Measurements from ENCODE around the gene GOLGA6L7. TPM values are rescaled to one million over a fixed set of nuclear protein-coding genes. Genes with fewer than 3 reads are reported as not detected.

GOLGA6L7 gene
- polyA plus RNA-seq, 2 of the 4 experiments (the other 2 are of a cell fraction): not detected

DNA sequence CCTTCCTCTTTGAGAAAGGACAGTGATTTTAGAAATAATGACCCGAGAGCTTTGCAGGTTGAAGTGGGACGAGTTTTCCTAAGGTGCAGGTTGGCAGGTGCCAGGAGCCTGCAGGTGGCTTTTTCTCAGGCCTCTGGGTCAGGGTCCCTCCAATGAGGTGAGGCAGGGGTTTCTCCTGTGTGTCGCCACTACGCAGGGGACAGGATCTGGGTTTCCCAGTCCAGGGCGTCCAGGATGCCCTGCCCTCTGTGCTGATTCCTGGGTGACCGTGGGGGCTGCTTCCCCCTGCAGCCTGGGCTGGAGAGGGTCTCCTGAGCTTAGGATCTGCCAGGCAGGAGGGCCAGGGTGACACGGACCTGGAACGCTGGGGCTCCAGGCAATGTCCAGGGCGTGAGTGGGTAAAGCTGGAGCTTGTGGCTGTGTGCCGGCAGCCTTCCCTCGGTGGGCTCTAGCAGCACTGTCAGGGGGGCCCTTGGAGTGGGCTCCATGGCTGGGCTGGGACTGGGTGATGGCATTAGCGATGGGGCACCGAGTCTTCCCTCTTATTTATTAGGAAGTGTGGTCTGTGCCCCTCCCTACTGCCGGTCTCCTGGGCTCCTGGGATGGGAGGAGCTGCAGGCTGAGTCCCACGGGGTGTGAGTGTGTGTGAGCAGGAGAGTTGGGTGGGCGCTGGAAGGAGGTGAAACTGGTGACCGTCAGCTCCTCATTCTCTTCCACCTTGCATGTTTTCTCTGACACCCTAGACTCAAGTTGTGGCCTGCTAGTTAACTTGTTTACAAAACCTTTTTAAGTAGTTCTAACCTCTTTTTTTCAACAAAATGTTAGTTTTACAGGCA lies 39.1 kb upstream of the GOLGA6L7 start:
- TF ChIP-seq RCOR1 (IDR thresholded peaks at IDR 0.05; ENCODE audit: low read depth, low read length): no peak
- TF ChIP-seq ZC3H11A (IDR thresholded peaks at IDR 0.05): no peak
- TF ChIP-seq ZSCAN20 (CRISPR knock-in tag; IDR thresholded peaks at IDR 0.05): no peak
- TF ChIP-seq MYC (IDR thresholded peaks at IDR 0.05; ENCODE audit: borderline replicate concordance, low read length): no peak
- TF ChIP-seq CBX8 (IDR thresholded peaks at IDR 0.05): no peak
- no peak for TF ChIP-seq POLR2A (IDR thresholded peaks at IDR 0.05; ENCODE audit: low read length)
- TF ChIP-seq MAZ (IDR thresholded peaks at IDR 0.05; ENCODE audit: borderline replicate concordance, low read depth, low read length): no peak
- H3K4me2 ChIP-seq: peak overlapping the region; percentile 99; the same call in 2 of the 3 replicates
- H3K4me3 ChIP-seq: no peak overlapping the region
- FAIRE-seq (no peak), DNase-seq (ENCODE audit: low read depth in 1 of 2, low spot score in 1 of 2) (no peak), ATAC-seq (no peak)
- 80% methylated on average over 11 of the region's 17 CpGs for WGBS (ENCODE audit: missing lambda C conversion rate)
- H3K4me1 ChIP-seq: peaks cover 15% of the 10 kb centered on the region
- POLR2A ChIA-PET: no interaction called here
- CTCF ChIA-PET: interaction anchor here (0.8 to 1.4 kb wide), 4 partner anchors 10 to 228 kb away, joined by 3 read pairs; no protein-coding TSS in a partner anchor
- H3K9me3 ChIP-seq: no peaks in the 10 kb centered on the region
- no peak overlapping the region for H3K27ac ChIP-seq

DNA sequence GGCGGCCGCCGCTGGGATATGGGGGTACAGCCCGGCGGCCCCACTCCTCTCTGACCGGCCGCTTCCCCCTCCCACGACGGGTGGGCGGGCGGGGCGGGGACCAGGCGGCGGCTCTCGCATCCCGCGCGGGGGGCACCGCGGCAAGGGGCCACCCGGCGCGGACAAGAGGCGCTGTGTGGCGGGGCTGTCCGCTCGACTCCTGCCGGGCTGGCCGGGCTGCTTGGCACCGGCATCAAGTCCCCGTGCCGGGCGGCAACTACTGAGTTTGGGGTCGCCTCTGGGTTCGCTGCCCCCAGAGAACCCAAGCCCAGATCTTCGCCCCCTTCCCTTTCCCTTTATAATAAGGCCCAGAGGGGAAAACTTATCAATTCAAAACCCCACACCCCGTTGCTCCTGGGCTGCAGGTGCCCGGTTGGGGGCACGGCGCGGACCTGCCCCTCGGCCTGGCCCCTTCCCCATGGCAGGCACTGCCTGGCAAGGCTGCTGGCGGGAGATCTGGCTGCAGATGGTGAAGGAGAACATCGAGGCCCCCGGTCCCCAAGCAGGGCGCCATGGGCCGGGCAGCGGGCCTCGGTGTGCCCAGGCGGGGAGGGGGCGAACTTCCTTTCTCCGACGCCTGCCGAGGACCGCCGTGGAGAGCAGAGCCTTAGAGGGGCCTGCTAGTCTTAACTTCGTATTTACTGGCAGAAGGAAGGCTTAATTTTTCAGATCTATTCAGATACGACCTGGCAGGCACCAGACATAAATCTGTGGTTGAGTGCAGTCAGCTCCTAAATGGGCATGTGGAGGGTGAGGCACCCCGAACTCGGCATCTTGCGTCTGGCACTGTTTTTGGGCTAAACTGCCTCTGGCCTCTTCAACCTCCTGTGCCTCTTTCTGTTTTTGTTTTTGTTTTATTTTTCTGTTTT lies 38.2 kb upstream of the GOLGA6L7 start:
- no peak for FAIRE-seq
- ATAC-seq: peak; percentile 19 to 52; a peak in 3 of 6 replicates
- DNase-seq (ENCODE audit: low read depth in 1 of 2, low spot score in 1 of 2): no peak
- Histone ChIP-seq H3K9me3 (no peaks in the 10 kb centered on the region), H3K4me1 (peaks cover 13% of the 10 kb centered on the region), H3K4me3 (peak overlapping the region; percentile 87), H3K4me2 (peak overlapping the region; percentile 99), H3K27ac (peak overlapping the region; percentile 92 to 93)
- ChIA-PET POLR2A (no interaction called here), CTCF (interaction anchor here (0.7 to 1.4 kb wide), 8 partner anchors 12 to 229 kb away, joined by 3 to 5 read pairs (median 3); no protein-coding TSS in a partner anchor)
- 53% methylated on average over 29 of the region's 61 CpGs for WGBS (ENCODE audit: missing lambda C conversion rate)
- TF ChIP-seq GATA3 (IDR thresholded peaks at IDR 0.05; ENCODE audit: borderline replicate concordance): no peak
- TF ChIP-seq, protein P1, sequence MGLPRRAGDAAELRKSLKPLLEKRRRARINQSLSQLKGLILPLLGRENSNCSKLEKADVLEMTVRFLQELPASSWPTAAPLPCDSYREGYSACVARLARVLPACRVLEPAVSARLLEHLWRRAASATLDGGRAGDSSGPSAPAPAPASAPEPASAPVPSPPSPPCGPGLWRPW (IDR thresholded peaks at IDR 0.05): no peak
- TF ChIP-seq, protein P2, sequence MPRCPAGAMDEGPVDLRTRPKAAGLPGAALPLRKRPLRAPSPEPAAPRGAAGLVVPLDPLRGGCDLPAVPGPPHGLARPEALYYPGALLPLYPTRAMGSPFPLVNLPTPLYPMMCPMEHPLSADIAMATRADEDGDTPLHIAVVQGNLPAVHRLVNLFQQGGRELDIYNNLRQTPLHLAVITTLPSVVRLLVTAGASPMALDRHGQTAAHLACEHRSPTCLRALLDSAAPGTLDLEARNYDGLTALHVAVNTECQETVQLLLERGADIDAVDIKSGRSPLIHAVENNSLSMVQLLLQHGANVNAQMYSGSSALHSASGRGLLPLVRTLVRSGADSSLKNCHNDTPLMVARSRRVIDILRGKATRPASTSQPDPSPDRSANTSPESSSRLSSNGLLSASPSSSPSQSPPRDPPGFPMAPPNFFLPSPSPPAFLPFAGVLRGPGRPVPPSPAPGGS (IDR thresholded peaks at IDR 0.05): 0 out of 3 replicates have a peak, but pooled peaks have one; percentile 7

DNA sequence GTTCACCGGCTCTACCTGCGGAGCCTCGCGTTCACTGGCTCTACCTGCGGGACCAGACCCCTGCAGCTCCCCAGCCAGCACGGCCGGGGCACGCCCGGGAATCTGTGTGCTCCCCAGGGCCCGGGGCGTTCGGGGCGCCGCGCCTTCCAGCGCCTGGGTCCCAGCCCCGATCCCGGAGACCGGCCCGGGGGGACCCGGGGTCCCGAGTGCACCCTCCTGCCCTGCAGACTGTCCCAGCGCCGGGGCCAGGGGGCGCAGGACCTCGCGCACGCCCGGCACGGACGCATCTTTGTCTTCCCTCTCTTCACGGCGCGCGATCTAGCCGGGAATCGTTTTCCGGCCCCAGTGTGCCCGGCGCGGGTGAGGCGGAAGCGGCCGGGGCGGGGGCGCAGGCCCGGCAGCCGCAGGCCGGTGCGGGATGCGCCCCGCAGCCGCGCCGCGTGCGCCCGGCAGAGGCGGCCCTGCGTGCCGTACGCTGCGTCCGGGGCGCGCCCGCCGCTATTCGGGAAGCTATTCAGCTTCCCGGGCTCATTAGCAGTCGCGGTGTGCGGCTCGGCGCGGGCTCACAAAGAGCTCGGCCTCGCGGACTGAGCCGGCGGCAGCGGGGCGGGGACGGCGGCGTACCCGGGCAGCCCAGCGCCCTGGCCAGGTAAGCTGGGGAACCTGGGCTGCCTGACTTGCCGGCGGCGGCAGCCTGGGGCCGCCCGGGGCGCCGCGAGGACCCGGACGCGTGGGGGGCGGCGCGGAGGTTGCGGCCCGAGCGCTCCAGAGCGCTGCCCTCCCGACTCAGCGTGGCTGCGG lies 37.4 kb upstream of the GOLGA6L7 start, which contains the start of gene APBA2:
APBA2 (plus strand) TSS at position 345 of the 801 bp plus-strand sequence. CDS start 167,911 bp downstream, outside the sequence.
- DNase-seq (ENCODE audit: low read depth in 1 of 2, low spot score in 1 of 2) (peak; percentile 36 to 55), ATAC-seq (peak; percentile 67 to 69), FAIRE-seq (no peak)
- H3K4me3 ChIP-seq: peak within 1 kb of the TSS; percentile 87
- peak within 1 kb of the TSS; percentile 99 for H3K4me2 ChIP-seq
- TF ChIP-seq POLR2A (IDR thresholded peaks at IDR 0.05; ENCODE audit: low read length) (peak; percentile 61), PHF8 (IDR thresholded peaks at IDR 0.05; ENCODE audit: borderline replicate concordance, low read depth) (peak; percentile 42; the same call in 1 of the 2 replicates), JUN (IDR thresholded peaks at IDR 0.05) (peak in 1 of 2 experiments; percentile 72; a peak in 2 of 5 replicates), TFCP2L1 (CRISPR knock-in tag; IDR thresholded peaks at IDR 0.05) (no peak), CEBPB (IDR thresholded peaks at IDR 0.05) (no peak), RNF2 (IDR thresholded peaks at IDR 0.05; ENCODE audit: borderline replicate concordance, low read depth) (0 out of 2 replicates have a peak, but pooled peaks have one; percentile 38), SMC3 (IDR thresholded peaks at IDR 0.05) (0 out of 3 replicates have a peak, but pooled peaks have one; percentile 18), KDM5A (IDR thresholded peaks at IDR 0.05) (no peak), GATA3 (IDR thresholded peaks at IDR 0.05; ENCODE audit: borderline replicate concordance) (no peak), ZSCAN20 (CRISPR knock-in tag; IDR thresholded peaks at IDR 0.05) (no peak), FOSB (CRISPR knock-in tag; IDR thresholded peaks at IDR 0.05) (no peak), CBX8 (IDR thresholded peaks at IDR 0.05) (no peak), ZNF302 (CRISPR knock-in tag; IDR thresholded peaks at IDR 0.05) (no peak)
- TF ChIP-seq, protein P3, sequence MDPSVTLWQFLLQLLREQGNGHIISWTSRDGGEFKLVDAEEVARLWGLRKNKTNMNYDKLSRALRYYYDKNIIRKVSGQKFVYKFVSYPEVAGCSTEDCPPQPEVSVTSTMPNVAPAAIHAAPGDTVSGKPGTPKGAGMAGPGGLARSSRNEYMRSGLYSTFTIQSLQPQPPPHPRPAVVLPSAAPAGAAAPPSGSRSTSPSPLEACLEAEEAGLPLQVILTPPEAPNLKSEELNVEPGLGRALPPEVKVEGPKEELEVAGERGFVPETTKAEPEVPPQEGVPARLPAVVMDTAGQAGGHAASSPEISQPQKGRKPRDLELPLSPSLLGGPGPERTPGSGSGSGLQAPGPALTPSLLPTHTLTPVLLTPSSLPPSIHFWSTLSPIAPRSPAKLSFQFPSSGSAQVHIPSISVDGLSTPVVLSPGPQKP (IDR thresholded peaks at IDR 0.05; ENCODE audit: low read depth, low read length): no peak
- TF ChIP-seq, protein P4, sequence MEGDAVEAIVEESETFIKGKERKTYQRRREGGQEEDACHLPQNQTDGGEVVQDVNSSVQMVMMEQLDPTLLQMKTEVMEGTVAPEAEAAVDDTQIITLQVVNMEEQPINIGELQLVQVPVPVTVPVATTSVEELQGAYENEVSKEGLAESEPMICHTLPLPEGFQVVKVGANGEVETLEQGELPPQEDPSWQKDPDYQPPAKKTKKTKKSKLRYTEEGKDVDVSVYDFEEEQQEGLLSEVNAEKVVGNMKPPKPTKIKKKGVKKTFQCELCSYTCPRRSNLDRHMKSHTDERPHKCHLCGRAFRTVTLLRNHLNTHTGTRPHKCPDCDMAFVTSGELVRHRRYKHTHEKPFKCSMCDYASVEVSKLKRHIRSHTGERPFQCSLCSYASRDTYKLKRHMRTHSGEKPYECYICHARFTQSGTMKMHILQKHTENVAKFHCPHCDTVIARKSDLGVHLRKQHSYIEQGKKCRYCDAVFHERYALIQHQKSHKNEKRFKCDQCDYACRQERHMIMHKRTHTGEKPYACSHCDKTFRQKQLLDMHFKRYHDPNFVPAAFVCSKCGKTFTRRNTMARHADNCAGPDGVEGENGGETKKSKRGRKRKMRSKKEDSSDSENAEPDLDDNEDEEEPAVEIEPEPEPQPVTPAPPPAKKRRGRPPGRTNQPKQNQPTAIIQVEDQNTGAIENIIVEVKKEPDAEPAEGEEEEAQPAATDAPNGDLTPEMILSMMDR (IDR thresholded peaks at IDR 0.05): peak; percentile 29
- TF ChIP-seq, protein P5, sequence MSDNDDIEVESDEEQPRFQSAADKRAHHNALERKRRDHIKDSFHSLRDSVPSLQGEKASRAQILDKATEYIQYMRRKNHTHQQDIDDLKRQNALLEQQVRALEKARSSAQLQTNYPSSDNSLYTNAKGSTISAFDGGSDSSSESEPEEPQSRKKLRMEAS (IDR thresholded peaks at IDR 0.05): peak; percentile 39; the same call in 1 of the 2 replicates
- 4% methylated on average over 39 of the region's 109 CpGs for WGBS (ENCODE audit: missing lambda C conversion rate)
- peaks cover 8% of the 10 kb centered on the region; the same call in 2 of the 3 replicates for H3K4me1 ChIP-seq
- H3K27ac ChIP-seq: peak within 1 kb of the TSS; percentile 92 to 93
- ChIA-PET CTCF (interaction anchor here (0.7 to 1.4 kb wide), 6 partner anchors 11 to 205 kb away, joined by 3 to 5 read pairs (median 4); no protein-coding TSS in a partner anchor), POLR2A (no interaction called here)
- H3K9me3 ChIP-seq: no peaks in the 10 kb centered on the region
